Measurements from ENCODE around the gene APOA4. TPM values are rescaled to one million over a fixed set of nuclear protein-coding genes. Genes with fewer than 3 reads are reported as not detected.
A peak's percentile ranks its signal among the peaks of the same experiment; 100 is the strongest.

APOA4 gene
- total and polyA plus RNA-seq, 2 donors (not counting 3 experiments of a cell fraction or from before 2014, with no cell fraction given), result not detected

DNA sequence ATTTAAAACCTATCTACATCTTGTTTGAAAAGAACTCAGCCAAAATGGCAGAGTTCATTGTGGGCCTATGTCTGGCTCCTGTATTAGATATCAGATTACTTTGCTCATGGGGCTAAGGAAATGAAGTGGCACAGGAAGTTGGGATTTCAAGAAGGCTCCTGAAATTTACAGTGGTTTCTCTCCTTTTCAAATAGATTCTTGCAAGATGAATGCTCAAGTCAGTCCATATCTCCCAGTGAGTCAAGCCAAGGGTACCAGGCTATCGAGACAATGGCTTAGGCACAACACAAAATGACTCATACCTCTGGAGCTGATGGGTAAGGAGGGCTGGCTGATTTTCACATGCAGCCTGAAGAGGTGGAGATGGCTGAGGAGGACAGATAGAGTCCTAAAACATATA, 38.4 kb upstream of the APOA4 start:
- TF ChIP-seq GATA2 (IDR thresholded peaks at IDR 0.05; ENCODE audit: insufficient read depth, insufficient read length, low read depth, low read length), result peak; percentile 50
- TF ChIP-seq POLR2A (IDR thresholded peaks at IDR 0.05; ENCODE audit: low read depth, low read length), result no peak
- TF ChIP-seq FOS (IDR thresholded peaks at IDR 0.05; ENCODE audit: borderline replicate concordance, insufficient read depth, low read length), result peak; percentile 93
- no peak for TF ChIP-seq CTCF (IDR thresholded peaks at IDR 0.05; ENCODE audit: extremely low read depth in 1 of 2, insufficient read depth in 1 of 2, low read depth in 1 of 2, low read length in 2 of 2)
- TF ChIP-seq POLR2AphosphoS5 (IDR thresholded peaks at IDR 0.05; ENCODE audit: insufficient read depth, low read depth, low read length), result no peak
- TF ChIP-seq EZH2 (IDR thresholded peaks at IDR 0.05; ENCODE audit: borderline replicate concordance, low read depth, low read length, severe bottlenecking), result no peak
- no peak for TF ChIP-seq MYC (IDR thresholded peaks at IDR 0.05; ENCODE audit: low read depth, low read length)
- peak; percentile 55 for TF ChIP-seq JUN (IDR thresholded peaks at IDR 0.05; ENCODE audit: borderline replicate concordance, insufficient read depth, insufficient read length, low read depth)
- TF ChIP-seq MAX (IDR thresholded peaks at IDR 0.05; ENCODE audit: insufficient read depth, insufficient read length), result no peak
- Histone ChIP-seq H2AFZ (ENCODE audit: low read depth, low read length) (no peak overlapping the region), H3K9ac (replicated peaks; ENCODE audit: extremely low read depth, insufficient read depth, low read length) (no peak overlapping the region), H3K9me3 (replicated peaks; ENCODE audit: control insufficient read depth, insufficient read depth, low read length) (no peaks in the 10 kb centered on the region), H3K36me3 (ENCODE audit: control insufficient read depth in 2 of 2, extremely low read depth in 1 of 2, insufficient read depth in 2 of 2, low read length in 2 of 2) (peaks cover 2 to 19% of the 10 kb centered on the region in 2 experiments), H3K4me2 (ENCODE audit: insufficient read depth, low read length) (peak overlapping the region; percentile 31), H3K27me3 (ENCODE audit: control insufficient read depth in 2 of 2, insufficient read depth in 2 of 2, low read length in 2 of 2) (no peaks in the 10 kb centered on the region), H3K9me1 (replicated peaks; ENCODE audit: control insufficient read depth, extremely low read depth, insufficient read depth, low read length) (no peaks in the 10 kb centered on the region), H3K79me2 (ENCODE audit: control insufficient read depth, insufficient read depth, low read length) (no peaks in the 10 kb centered on the region), H4K20me1 (replicated peaks; ENCODE audit: control insufficient read depth, extremely low read depth, insufficient read depth, low read length) (no peaks in the 10 kb centered on the region), H3K4me3 (replicated peaks in 1 of 3; ENCODE audit: insufficient read depth in 1 of 3, low read depth in 1 of 3, low read length in 3 of 3) (no peak overlapping the region), H3K4me1 (ENCODE audit: control insufficient read depth, extremely low read depth, insufficient read depth, low read length) (peaks cover 10% of the 10 kb centered on the region), H3K27ac (ENCODE audit: insufficient read depth, low read depth, low read length) (peak overlapping the region; percentile 12)
- ChIA-PET POLR2A (no interaction called here), CTCF (interaction anchor here (1.0 to 1.2 kb wide), 4 partner anchors 19 to 70 kb away, joined by 3 to 4 read pairs (median 3); no protein-coding TSS in a partner anchor)
- FAIRE-seq (peak; percentile 93), DNase-seq (ENCODE audit: low read depth, low spot score) (peak; percentile 44)
- dilution Hi-C loops (cut with MboI; ENCODE audit: extremely low pct_ligation_motif_present, low sequenced_read_pairs) (no loop called here), intact Hi-C loops (cut with micrococcal nuclease) (no loop called here)
- no TSS peak for BruUV-seq (replicated peaks)
